Psoas muscle (tissue), 8 donors: Measurements from ENCODE around the gene ADM2. TPM values are rescaled to one million over a fixed set of nuclear protein-coding genes. Genes with fewer than 3 reads are reported as not detected.

Source experiments
- ATAC-seq, 4 donors: fragments of 200-7000 bp; cut with Tn5 transposase; one replicate each; pipeline ENCODE4 v1.9.1; 2020; ENCODE audit warnings: moderate library complexity in 3 of 4, mild to moderate bottlenecking in 2 of 4
- DNase-seq, 2 donors: peaks; one replicate each; pipeline ENCODE4 v3.0.0-alpha.2; 2020
- H3K27ac ChIP-seq: fragments of 200-600 bp; one replicate; pipeline ENCODE4 v1.8.0; 2022
- H3K27me3 ChIP-seq, 3 donors: fragments of 200-600 bp in 1 of 3; one replicate each; pipeline versions ENCODE4 v1.6.1 to v1.8.0; 2013 to 2022; ENCODE audit warnings: low read length in 2 of 3, mild to moderate bottlenecking in 2 of 3, moderate library complexity in 1 of 3; ENCODE audit not compliant: insufficient read depth in 3 of 3
- H3K36me3 ChIP-seq, 2 donors: fragments of 200-600 bp in 1 of 2; one replicate each; pipeline versions ENCODE4 v1.6.1 to v1.8.0; 2013 to 2022; ENCODE audit warnings: low read depth in 1 of 2, mild to moderate bottlenecking in 1 of 2, moderate library complexity in 1 of 2; ENCODE audit not compliant: insufficient read depth in 1 of 2
- H3K4me1 ChIP-seq: fragments of 200-600 bp; one replicate; pipeline ENCODE4 v1.8.0; 2022
- H3K4me3 ChIP-seq: fragments of 200-600 bp; one replicate; pipeline ENCODE4 v1.8.0; 2022; ENCODE audit warnings: mild to moderate bottlenecking
- H3K9me3 ChIP-seq: fragments of 200-600 bp; one replicate; pipeline ENCODE4 v1.8.0; 2022
- WGBS, 3 donors: extraction: QIAGEN DNeasy Blood & Tissue Kit; methylation state at CpG; one replicate each; pipeline versions ENCODE4 v1.1.6 to v1.1.7; 2013; 5-methylcytosine and 5-hydroxymethylcytosine counted together
- intact Hi-C, 2 donors: fragments of 100-400 bp; cut with DNase I; formaldehyde crosslinking; loops; one replicate each; pipeline versions ENCODE4 v1.11.0 to v1.14.2; 2022
- polyA plus RNA-seq, 3 donors: library from polyadenylated mRNA; stranded (reverse); fragments of 200-250 nt; gene quantifications; one replicate each; pipeline ENCODE4 v1.2.3, GENCODE V29; 2013
- total RNA-seq, 4 donors: library from RNA; stranded (reverse); fragmentation: NEBNext Ultra II Directional in 2 of 4; extraction: Animal tissue kit (Norgen Biotek cat#: 25700) in 2 of 4; gene quantifications; one replicate each; pipeline versions ENCODE4 v1.2.1 to v1.2.4, GENCODE V29; 2021 to 2023
- TF ChIP-seq, protein P1 (sequence below): fragments of 200-600 bp; IDR thresholded peaks from one replicate; pipeline ENCODE4 v1.8.0; 2022; ENCODE audit warnings: antibody characterized with exemption
- donor health status: healthy with polysubstance abuse.
- donor health status: DM: no; HTN: no; CAD: no; lungs with moderate emphysema.
- donor health status: Bipolar disorder and iron deficiency.
- donor health status: healthy.
- donor health status: DM: yes; HTN: yes; CAD: no.
- donor health status: DM: no; HTN: no; CAD: no.
- donor health status: DM: no; HTN: no; CAD: no.
- donor health status: DM: yes; HTN: yes; CAD: no.

ADM2 gene
- total and polyA plus RNA-seq, 7 donors, result 0.01 to 0.21 (median 0.05) TPM; not detected in 4

DNA sequence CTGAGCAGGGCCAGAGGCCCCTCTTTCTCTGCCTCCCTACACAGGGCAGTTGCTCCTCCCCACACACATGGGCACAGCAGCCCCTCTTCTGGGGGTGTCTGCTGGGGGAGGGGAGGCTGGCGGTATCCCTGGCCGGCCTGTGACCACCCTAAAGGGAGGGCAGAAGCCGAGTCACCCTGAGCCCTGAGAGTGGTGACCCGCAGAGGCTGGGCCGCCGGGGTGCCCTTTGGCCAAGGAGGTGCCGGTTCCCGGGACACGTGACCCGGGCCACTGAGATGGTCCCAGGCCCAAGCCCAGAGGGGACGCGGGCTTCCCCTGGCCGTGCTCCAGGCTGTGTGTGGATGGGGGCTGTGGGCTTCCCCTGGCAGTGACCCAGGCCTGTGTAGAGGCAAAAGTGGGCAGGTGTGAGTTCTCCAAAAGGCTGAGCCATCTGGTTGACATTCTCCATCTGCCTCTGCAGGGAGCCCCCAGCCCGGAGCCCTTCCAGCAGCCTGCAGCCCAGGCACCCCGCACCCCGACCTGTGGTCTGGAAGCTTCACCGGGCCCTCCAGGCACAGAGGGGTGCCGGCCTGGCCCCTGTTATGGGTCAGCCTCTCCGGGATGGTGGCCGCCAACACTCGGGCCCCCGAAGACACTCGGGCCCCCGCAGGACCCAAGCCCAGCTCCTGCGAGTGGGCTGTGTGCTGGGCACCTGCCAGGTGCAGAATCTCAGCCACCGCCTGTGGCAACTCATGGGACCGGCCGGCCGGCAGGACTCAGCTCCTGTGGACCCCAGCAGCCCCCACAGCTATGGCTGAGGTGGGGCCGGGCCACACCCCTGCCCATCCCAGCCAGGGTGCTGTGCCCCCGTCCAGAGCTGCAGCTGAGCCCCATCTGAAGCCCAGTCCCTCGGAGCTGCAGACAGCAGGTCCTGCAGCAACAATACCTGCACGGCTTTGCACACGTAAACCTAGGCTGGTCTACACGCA is 1.0 kb downstream of the ADM2 start:
- WGBS, 3 donors, result 39 to 47% (median 40%) methylated on average over 35 of the region's 35 CpGs
- DNase-seq, result no peak

DNA sequence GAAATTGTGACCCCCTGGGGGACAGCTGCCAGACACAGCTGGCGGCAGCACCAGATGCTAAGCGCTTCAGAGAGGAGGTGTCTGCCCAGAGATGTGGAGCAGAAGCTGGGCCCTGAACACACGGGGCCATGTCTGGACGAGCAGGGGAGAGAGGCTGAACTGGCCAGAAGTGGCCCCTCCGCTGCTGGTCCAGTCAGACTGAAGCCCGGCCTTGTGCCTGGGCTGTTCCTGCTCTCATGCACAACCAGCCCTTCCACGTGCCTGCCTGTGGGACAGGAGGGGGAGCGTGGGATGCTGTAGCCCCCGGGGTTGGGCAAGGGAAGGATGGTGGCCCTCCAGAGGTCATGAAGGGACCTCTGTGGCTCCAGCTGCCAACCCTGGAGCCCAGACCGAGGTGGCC is 1.8 kb downstream of the ADM2 start:
- H3K27me3 ChIP-seq, result peaks cover 0 to 66% (median 26%) of the 10 kb centered on the region in 3 donors
- intact Hi-C loops, result no loop called here
- 58 to 68% (median 65%) methylated on average over 8 to 10 of the region's 10 CpGs for WGBS, 3 donors

More for the DNA sequence above, 1.0 kb downstream of the ADM2 start:
- Histone ChIP-seq H3K4me3 (peak overlapping the region; percentile 56), H3K9me3 (no peaks in the 10 kb centered on the region), H3K27me3 (peaks cover 0 to 59% (median 26%) of the 10 kb centered on the region in 3 donors), H3K36me3 (no peaks in the 10 kb centered on the region), H3K27ac (no peak overlapping the region), H3K4me1 (peaks cover 4% of the 10 kb centered on the region)
- TF ChIP-seq, protein P1, sequence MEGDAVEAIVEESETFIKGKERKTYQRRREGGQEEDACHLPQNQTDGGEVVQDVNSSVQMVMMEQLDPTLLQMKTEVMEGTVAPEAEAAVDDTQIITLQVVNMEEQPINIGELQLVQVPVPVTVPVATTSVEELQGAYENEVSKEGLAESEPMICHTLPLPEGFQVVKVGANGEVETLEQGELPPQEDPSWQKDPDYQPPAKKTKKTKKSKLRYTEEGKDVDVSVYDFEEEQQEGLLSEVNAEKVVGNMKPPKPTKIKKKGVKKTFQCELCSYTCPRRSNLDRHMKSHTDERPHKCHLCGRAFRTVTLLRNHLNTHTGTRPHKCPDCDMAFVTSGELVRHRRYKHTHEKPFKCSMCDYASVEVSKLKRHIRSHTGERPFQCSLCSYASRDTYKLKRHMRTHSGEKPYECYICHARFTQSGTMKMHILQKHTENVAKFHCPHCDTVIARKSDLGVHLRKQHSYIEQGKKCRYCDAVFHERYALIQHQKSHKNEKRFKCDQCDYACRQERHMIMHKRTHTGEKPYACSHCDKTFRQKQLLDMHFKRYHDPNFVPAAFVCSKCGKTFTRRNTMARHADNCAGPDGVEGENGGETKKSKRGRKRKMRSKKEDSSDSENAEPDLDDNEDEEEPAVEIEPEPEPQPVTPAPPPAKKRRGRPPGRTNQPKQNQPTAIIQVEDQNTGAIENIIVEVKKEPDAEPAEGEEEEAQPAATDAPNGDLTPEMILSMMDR, result no peak
- ATAC-seq, result no peak
- intact Hi-C loops, result no loop called here

DNA sequence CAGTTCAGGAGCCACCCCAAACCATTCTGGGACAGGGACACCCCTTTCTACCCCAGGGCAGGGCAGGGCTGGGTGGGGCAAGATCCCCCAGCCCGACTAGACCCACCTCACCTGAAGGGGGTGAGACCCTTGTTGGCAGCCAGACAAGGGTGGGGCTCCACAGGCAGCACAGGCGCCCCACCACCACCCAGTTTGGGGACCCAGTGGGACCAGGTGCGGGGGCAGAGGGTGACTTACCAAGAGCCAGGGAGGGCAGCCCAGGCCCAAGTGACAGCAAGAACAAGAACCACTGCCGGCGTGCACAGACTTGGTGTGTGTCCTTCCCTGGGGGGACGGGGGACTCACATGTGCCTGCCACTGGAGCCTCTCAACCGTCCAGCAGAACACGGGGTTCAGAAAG is 2.2 kb downstream of the ADM2 start:
- intact Hi-C loops, result no loop called here
- no peak overlapping the region for H3K4me3 ChIP-seq
- 82 to 85% (median 83%) methylated on average over 8 of the region's 8 CpGs for WGBS, 3 donors
- no peaks in the 10 kb centered on the region for H3K36me3 ChIP-seq
- peaks cover 0 to 66% (median 25%) of the 10 kb centered on the region in 3 donors for H3K27me3 ChIP-seq
- H3K9me3 ChIP-seq, result no peaks in the 10 kb centered on the region
- DNase-seq, result no peak
- no peak overlapping the region for H3K27ac ChIP-seq
- TF ChIP-seq, protein P1, result no peak
- peaks cover 4% of the 10 kb centered on the region for H3K4me1 ChIP-seq
- ATAC-seq, result no peak

More for the DNA sequence above, 1.8 kb downstream of the ADM2 start:
- Histone ChIP-seq H3K36me3 (no peaks in the 10 kb centered on the region), H3K4me1 (peaks cover 4% of the 10 kb centered on the region), H3K9me3 (no peaks in the 10 kb centered on the region), H3K4me3 (no peak overlapping the region), H3K27ac (no peak overlapping the region)
- no peak for DNase-seq
- no peak for ATAC-seq
- TF ChIP-seq, protein P1, result no peak

DNA sequence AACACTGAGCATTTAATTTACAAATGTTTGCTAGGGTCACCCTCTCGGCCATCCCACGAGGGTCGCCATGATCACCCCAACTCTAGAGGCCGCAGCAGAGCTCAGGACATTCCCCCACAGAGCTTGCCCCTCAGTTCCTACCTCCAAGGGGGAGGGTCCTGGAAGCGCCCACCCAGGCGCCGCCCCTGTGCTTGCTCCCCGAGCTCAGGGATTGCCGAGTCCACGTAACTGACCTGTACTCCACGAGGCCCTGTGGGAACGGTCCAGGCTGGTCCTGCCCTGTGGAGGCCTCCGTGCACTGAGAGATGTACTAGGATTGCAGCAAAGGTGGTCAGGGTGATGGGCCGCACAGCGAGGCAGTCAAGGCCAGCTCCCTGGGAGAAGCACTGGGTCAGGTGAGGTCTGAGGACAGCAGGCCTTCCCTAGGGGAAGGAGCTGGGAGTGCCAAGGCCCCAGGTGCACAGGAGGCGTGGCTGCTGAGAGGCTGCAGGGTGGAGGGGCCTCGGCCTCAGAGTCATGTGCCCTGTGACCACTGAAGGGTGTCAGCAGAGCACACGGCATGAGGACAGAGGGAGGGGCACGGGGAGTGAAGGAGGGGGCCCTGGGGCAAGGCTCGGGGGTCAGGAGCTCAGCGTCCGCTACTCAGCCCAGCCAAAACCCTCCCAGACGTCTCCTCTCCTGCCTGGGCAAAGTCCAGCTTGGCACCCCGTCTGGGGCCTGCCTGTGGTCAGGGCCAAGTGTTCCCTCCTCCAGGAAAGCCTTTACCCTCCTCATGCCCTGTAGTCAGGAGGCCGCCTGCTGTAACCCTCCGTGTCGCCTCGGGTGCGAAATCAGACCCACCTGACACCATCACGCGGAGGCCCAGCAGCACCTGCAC is 2.9 kb downstream of the ADM2 start:
- DNase-seq (no peak), ATAC-seq (no peak)
- TF ChIP-seq, protein P1, result no peak
- Histone ChIP-seq H3K4me1 (peaks cover 4% of the 10 kb centered on the region), H3K4me3 (no peak overlapping the region), H3K9me3 (no peaks in the 10 kb centered on the region), H3K27me3 (peaks cover 0 to 65% (median 22%) of the 10 kb centered on the region in 3 donors), H3K27ac (no peak overlapping the region), H3K36me3 (no peaks in the 10 kb centered on the region)
- intact Hi-C loops, result no loop called here
- WGBS, 3 donors, result 80 to 84% (median 81%) methylated on average over 29 to 31 of the region's 31 CpGs
